IPS-15b (cell line): ENCODE data around the gene UPP1.

Experiments
- H3K27me3 ChIP-seq: one replicate; pipeline ENCODE4 v1.6.1; 2013; ENCODE audit warnings: low read length; ENCODE audit not compliant: control insufficient read depth, insufficient read depth
- H3K36me3 ChIP-seq: one replicate; pipeline ENCODE4 v1.6.1; 2013; ENCODE audit warnings: low read length; ENCODE audit not compliant: control insufficient read depth, insufficient read depth
- H3K4me1 ChIP-seq: one replicate; pipeline ENCODE4 v1.6.1; 2013; ENCODE audit warnings: mild to moderate bottlenecking, low read length; ENCODE audit not compliant: control insufficient read depth, insufficient read depth
- H3K4me3 ChIP-seq: one replicate; pipeline ENCODE4 v1.5.1; 2013; ENCODE audit warnings: low read depth, low read length
- H3K9ac ChIP-seq: one replicate; pipeline ENCODE4 v1.6.1; 2013; ENCODE audit warnings: low read depth, mild to moderate bottlenecking, low read length
- H3K9me3 ChIP-seq: one replicate; pipeline ENCODE4 v1.6.1; 2013; ENCODE audit warnings: mild to moderate bottlenecking, low read length; ENCODE audit not compliant: control insufficient read depth, insufficient read depth

The UPP1 gene

GRCh38 chr7:48102530-48102929, 13.5 kb downstream of the UPP1 start:
- H3K36me3 ChIP-seq = peaks cover 52% of the 10 kb centered on the region
- H3K4me3 ChIP-seq = no peak overlapping the region
- no peaks in the 10 kb centered on the region for H3K4me1 ChIP-seq
- no peaks in the 10 kb centered on the region for H3K27me3 ChIP-seq
- no peak overlapping the region for H3K9ac ChIP-seq
- H3K9me3 ChIP-seq = no peaks in the 10 kb centered on the region

- Histone ChIP-seq H3K9me3 (no peaks in the 10 kb centered on the region), H3K4me1 (peaks cover 2% of the 10 kb centered on the region), H3K36me3 (peaks cover 61% of the 10 kb centered on the region), H3K4me3 (no peak overlapping the region), H3K27me3 (no peaks in the 10 kb centered on the region), H3K9ac (no peak overlapping the region)
These were observed 16.0 kb downstream of the UPP1 start for GRCh38 chr7:48105045-48105444.

GRCh38 chr7:48106906-48107659, 18.0 kb downstream of the UPP1 start:
- Histone ChIP-seq H3K4me3 (no peak overlapping the region), H3K36me3 (peaks cover 54% of the 10 kb centered on the region), H3K4me1 (peaks cover 2% of the 10 kb centered on the region), H3K27me3 (no peaks in the 10 kb centered on the region), H3K9me3 (no peaks in the 10 kb centered on the region), H3K9ac (no peak overlapping the region)

- no peaks in the 10 kb centered on the region for H3K9me3 ChIP-seq
- H3K27me3 ChIP-seq = no peaks in the 10 kb centered on the region
- H3K4me1 ChIP-seq = peaks cover 2% of the 10 kb centered on the region
- H3K9ac ChIP-seq = no peak overlapping the region
- H3K4me3 ChIP-seq = no peak overlapping the region
- H3K36me3 ChIP-seq = peaks cover 45% of the 10 kb centered on the region
These were observed 18.9 kb downstream of the UPP1 start for GRCh38 chr7:48107926-48108472.

- Histone ChIP-seq H3K4me3 (no peak overlapping the region), H3K27me3 (no peaks in the 10 kb centered on the region), H3K9ac (no peak overlapping the region), H3K36me3 (peaks cover 36% of the 10 kb centered on the region), H3K4me1 (peaks cover 2% of the 10 kb centered on the region), H3K9me3 (no peaks in the 10 kb centered on the region)
These were observed 20.1 kb downstream of the UPP1 start for GRCh38 chr7:48108959-48109847.

GRCh38 chr7:48109848-48110663, 21.0 kb downstream of the UPP1 start:
- Histone ChIP-seq H3K4me3 (no peak overlapping the region), H3K9ac (no peak overlapping the region), H3K27me3 (no peaks in the 10 kb centered on the region), H3K9me3 (no peaks in the 10 kb centered on the region), H3K36me3 (peaks cover 35% of the 10 kb centered on the region), H3K4me1 (peaks cover 2% of the 10 kb centered on the region)

GRCh38 chr7:48110868-48111267, 21.8 kb downstream of the UPP1 start:
- no peak overlapping the region for H3K9ac ChIP-seq
- peaks cover 28% of the 10 kb centered on the region for H3K36me3 ChIP-seq
- H3K4me1 ChIP-seq = peaks cover 2% of the 10 kb centered on the region
- no peak overlapping the region for H3K4me3 ChIP-seq
- H3K27me3 ChIP-seq = no peaks in the 10 kb centered on the region
- no peaks in the 10 kb centered on the region for H3K9me3 ChIP-seq

GRCh38 chr7:48111596-48111995, 22.5 kb downstream of the UPP1 start:
- Histone ChIP-seq H3K4me1 (peaks cover 2% of the 10 kb centered on the region), H3K27me3 (no peaks in the 10 kb centered on the region)

GRCh38 chr7:48112401-48113165, 23.5 kb downstream of the UPP1 start:
- Histone ChIP-seq H3K9me3 (no peaks in the 10 kb centered on the region), H3K27me3 (no peaks in the 10 kb centered on the region), H3K36me3 (peaks cover 15% of the 10 kb centered on the region), H3K4me3 (no peak overlapping the region), H3K9ac (no peak overlapping the region), H3K4me1 (peaks cover 2% of the 10 kb centered on the region)

More at GRCh38 chr7:48111596-48111995, 22.5 kb downstream of the UPP1 start:
- Histone ChIP-seq H3K9me3 (no peaks in the 10 kb centered on the region), H3K36me3 (peaks cover 25% of the 10 kb centered on the region), H3K9ac (no peak overlapping the region), H3K4me3 (no peak overlapping the region)

GRCh38 chr7:48113275-48113674, 24.2 kb downstream of the UPP1 start:
- Histone ChIP-seq H3K4me3 (no peak overlapping the region), H3K27me3 (no peaks in the 10 kb centered on the region)

More at GRCh38 chr7:48113275-48113674, 24.2 kb downstream of the UPP1 start:
- no peaks in the 10 kb centered on the region for H3K9me3 ChIP-seq
- H3K4me1 ChIP-seq = peaks cover 2% of the 10 kb centered on the region
- no peak overlapping the region for H3K9ac ChIP-seq
- H3K36me3 ChIP-seq = peaks cover 9% of the 10 kb centered on the region
